GDM1 (cell line): ENCODE data around the gene LILRA6.
"Not testable (repeated sequence)": the region's sequence is repeated elsewhere in the genome, so short reads cannot be mapped to it uniquely, and the experiment has no call there.

Experiments
- DNase-seq: peaks from one replicate; lab custom pipeline; 2025; lab: John Stamatoyannopoulos, UW

Gene LILRA6

GRCh38 chr19:54242646-54243045 is at the start of gene LILRA6:
TSS of gene LILRA6 (minus strand) at chr19:54242790.
- DNase-seq, result not testable (repeated sequence)

GRCh38 chr19:54289160-54289559 is 46.6 kb upstream of the LILRA6 start:
- not testable (repeated sequence) for DNase-seq

GRCh38 chr19:54287456-54287855 is 44.9 kb upstream of the LILRA6 start:
- no peak for DNase-seq

GRCh38 chr19:54286283-54286682 is 43.7 kb upstream of the LILRA6 start:
- not testable (repeated sequence) for DNase-seq

GRCh38 chr19:54285427-54286056 is 43.0 kb upstream of the LILRA6 start:
- not testable (repeated sequence) for DNase-seq

DNA sequence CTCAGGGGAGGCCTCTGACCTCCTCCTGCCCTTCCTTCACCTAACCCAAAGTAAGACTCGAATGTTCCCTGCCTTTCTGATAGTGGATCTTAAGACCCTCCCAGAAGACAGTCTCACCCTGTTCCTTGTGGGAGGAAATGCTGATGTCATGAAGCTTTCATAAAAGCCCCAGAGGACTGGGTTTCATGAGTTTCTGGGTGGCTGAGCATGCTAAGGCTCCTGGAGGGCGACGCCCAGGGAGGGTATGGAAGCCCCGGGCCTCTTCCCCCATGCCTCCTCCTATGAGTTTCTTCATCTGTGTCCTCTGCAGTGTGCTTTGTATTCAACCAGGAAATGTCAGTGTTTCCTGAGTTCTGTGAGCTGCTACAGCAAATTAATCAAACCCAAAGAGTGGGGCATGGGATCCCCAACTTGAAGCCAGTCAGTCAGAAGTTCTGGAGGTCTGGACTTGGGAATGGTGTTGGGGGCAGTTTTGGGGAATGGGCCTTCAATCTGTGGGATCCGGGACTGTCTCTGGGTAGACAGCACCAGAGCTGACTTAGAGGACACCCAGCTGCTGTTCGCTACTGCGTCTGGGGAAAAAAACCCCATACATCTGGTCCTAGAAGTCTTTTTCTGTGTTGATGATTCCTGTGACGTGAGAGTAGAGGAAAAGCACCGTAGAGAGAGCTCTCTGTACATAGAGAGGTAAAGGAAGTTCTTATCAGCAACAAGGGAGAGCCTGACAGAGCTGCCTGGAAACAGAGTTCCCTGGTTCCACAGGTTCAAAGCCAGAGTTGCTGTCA is 40.3 kb upstream of the LILRA6 start:
- peak; percentile 29 for DNase-seq

- DNase-seq, result not testable (repeated sequence)
These were observed 39.1 kb upstream of the LILRA6 start for GRCh38 chr19:54281729-54282075.

GRCh38 chr19:54281007-54281728 is 38.6 kb upstream of the LILRA6 start, which contains the start of gene LILRB2:
TSS of gene LILRB2 (minus strand) at chr19:54281110. CDS start at chr19:54280496, 614 bp downstream.
- peak; percentile 46 for DNase-seq

- not testable (repeated sequence) for DNase-seq
These were observed 37.9 kb upstream of the LILRA6 start for GRCh38 chr19:54280441-54280840.

DNA sequence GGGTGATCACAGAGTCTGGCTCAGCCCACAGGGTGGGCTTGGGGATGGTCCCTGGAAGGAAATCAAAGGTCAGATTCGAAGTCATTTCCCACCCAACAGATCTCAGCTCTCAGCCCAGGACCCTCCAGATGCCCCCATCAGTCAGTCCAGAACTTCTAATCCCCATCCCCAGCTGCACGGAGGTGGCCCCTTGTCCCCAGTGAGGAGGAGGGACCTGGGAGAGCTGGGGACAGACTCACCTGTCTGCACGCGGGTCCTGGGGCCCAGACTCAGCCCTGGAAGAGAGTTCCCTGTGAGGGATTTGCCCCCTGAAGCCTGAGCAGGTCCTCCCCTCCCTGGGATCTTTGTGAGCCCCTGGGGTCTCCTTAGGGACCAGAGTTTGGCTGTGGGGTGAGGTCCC is 37.4 kb upstream of the LILRA6 start:
- DNase-seq, result not testable (repeated sequence)

- no peak for DNase-seq
These were observed 36.9 kb upstream of the LILRA6 start for GRCh38 chr19:54279406-54279962.

- DNase-seq, result not testable (repeated sequence)
These were observed 36.1 kb upstream of the LILRA6 start for GRCh38 chr19:54278571-54279195.

DNA sequence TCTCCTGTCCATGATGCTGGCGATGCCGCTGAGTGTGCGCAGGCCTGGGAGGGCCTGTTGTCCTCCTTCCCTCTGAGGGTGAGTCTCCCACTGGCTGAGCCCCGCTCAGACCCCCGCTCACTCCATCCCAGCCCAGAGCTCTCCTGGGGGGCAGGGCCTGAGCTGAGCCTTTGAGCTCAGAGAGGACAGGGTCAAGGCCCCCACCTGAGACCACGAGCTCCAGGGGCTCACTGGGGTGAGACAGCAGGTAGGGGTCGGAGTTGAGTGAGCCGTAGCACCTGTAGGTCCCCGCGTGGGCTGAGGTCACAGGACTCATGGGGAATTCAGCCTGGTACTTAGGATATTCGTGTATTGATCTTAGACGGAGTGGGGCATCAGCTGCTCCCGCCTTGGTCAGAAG is 35.5 kb upstream of the LILRA6 start:
- DNase-seq, result not testable (repeated sequence)

- DNase-seq, result not testable (repeated sequence)
These were observed 34.6 kb upstream of the LILRA6 start for GRCh38 chr19:54277111-54277615.

- DNase-seq, result no peak
These were observed 33.4 kb upstream of the LILRA6 start for GRCh38 chr19:54275951-54276350.

DNA sequence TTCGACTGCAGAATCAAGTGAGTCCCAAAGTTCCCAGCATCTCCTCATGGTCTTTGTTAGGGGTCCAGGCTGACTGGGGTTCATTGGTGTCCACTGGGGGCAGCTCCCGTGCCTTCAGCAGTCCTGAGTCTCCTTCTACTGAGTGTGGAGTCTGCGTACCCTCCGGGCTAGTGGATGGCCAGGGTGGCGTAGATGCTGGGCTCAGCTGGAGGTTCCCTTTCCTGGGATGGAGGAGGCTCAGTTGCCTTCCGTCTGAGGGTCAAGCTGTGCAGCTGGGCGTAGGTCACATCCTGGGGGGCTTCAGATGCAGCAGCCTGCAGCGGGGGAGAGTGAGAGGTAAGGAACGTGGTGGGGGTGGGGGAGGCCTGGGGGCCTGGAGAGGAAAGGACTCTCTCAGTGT is 31.9 kb upstream of the LILRA6 start:
- not testable (repeated sequence) for DNase-seq

DNA sequence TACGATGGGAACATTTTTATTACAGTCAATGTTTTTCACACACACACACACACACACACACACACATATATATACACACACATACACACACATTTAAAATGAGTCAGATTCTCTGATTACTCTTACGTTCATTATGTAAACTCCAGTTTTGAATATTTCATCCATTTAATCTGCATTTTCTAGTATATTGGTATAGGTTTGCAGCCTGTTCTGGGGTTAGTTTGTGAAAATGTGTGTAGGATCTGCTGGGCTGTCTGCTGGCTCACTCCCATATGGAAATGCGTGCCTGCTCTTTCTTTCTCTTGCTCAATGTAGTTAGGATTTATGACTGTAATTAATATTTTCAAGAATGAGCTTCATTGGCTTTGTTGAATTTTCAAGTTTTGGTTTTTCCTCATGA is 31.2 kb upstream of the LILRA6 start:
- no peak for DNase-seq

DNA sequence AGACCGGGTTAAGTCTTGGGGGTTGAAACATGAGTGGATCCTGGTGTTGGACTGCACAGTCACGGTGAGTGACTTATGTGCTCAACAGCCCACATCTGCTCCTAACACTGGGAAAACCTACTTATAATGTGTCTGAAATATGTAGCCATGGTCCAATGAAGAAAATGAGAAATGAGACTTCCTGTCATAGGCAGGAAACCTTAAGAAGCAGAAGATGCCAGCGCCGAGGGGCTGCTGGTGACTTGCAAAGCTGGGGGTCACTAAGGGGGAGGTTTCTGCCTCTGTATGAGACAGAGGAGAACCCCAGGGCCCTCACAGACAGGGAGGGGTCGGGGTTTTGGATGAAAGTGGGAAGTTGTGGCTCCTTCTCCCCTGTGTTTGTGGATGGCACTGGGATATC is 29.6 kb upstream of the LILRA6 start:
- not testable (repeated sequence) for DNase-seq

- DNase-seq, result not testable (repeated sequence)
These were observed 29.0 kb upstream of the LILRA6 start for GRCh38 chr19:54271587-54271986.

DNA sequence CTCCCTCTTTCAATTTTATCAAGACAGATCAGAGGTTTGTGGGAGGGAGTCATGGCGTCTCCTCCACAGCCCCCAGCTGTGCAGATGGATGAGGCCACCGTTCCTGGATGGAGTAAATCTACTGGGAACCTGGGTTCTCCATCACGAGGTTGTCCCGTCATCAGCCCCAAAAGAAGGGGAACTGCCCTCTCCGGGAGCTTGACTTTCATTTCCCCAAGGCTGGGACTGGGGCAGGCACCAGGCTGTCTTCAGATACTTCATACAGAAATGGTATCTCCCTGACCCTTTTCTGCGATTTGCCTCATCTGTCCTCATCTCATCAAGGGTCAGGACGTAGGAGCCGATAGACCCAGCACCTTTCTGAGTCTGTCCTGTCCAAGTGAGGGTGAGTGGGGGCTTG is 28.5 kb upstream of the LILRA6 start:
- no peak for DNase-seq

DNA sequence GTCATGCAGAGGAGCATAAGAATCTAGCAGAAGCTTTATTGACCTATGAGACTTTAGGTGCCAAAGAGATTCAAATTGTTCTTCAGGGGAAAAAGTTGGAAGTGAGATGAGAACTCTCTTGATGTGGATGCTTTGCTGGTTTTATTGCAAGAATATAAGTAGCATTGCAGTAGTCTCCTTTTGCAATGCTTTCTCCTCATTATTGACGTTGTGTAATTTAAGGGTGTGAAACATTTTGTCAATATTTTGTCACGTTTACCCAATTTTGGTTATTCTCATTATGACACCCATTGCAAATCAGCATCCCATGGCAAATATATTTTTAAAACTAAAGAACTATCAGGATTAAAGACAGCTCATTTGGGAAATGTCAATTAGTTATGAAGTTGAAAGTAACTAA is 26.3 kb upstream of the LILRA6 start:
- no peak for DNase-seq

DNA sequence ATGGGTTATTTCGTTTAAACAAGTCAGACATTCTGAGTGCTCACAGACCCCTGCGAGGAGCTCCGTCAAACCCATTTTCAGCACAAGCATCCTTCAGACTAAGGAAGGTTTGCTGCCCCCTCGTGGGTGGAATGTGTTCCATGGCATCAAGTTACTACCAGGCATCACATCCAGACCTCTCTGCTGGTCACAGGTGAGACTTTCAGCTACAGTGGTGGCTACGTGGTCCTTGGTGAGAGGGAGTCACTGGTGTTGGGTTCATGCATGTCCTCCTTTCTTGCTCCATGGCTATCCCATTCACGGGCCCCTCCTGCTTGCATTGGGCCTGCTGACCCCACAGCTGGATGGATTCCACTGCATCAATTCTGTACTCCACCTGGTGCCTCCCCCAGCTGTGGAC is 23.5 kb upstream of the LILRA6 start:
- peak; percentile 55 for DNase-seq
